ENCODE measurements around the gene PDE8A. TPM values are rescaled to one million over a fixed set of nuclear protein-coding genes. Genes with fewer than 3 reads are reported as not detected.

PDE8A gene
- total RNA-seq, 1 donor from 2014 or later, result 24.6 TPM

GRCh38 chr15:85151861-85152260 is 170.2 kb downstream of the PDE8A start:
- no peak overlapping the region for H3K4me3 ChIP-seq (ENCODE audit: low read depth, low read length)
- no peak for DNase-seq (ENCODE audit: low read depth)
- no peak for TF ChIP-seq CTCF (conservative IDR thresholded peaks at IDR 0.05; ENCODE audit: low read depth, low read length)

DNA sequence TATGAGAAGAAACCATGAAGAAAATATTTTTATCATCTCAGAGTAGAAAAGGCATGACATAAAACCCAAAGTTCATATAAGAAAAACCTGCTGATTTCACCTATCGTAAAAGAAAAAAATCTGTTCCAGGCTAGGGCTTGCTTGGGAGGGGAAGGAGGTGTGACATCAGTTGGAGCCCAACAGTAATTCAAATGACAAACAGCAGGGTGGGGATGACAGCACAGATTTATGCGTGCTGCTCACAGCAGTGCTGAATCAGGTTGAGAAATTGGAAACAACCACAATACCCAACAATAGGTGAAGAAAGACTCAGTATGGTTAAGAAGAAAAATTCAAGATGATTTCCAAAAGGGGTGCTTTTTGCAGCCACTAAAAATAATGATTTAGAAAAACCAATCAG is 172.4 kb downstream of the PDE8A start:
- H3K4me3 ChIP-seq (ENCODE audit: low read depth, low read length), result no peak overlapping the region
- no peak for TF ChIP-seq CTCF (conservative IDR thresholded peaks at IDR 0.05; ENCODE audit: low read depth, low read length)
- no peak for DNase-seq (ENCODE audit: low read depth)

DNA sequence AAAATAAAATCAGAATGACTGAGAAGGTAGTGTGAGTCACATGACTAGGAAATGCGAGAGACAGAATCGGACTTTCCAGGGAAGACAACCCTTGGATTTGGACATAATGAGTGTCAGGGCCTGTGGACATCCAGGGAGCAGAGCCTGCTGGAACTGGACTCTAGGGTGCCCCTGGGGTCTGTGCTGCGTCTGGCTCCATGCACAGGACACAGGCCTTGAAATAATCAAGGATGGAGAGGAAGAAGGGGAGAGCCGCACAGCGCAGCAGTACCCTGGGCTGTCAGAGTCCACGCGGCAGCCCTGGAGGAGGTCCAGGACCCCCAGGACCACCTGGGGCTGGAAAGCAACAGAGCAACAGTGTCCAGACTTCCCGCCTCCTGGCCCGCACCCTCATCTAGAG is 173.7 kb downstream of the PDE8A start:
- no peak for TF ChIP-seq CTCF (conservative IDR thresholded peaks at IDR 0.05; ENCODE audit: low read depth, low read length)
- no peak for DNase-seq (ENCODE audit: low read depth)
- no peak overlapping the region for H3K4me3 ChIP-seq (ENCODE audit: low read depth, low read length)

DNA sequence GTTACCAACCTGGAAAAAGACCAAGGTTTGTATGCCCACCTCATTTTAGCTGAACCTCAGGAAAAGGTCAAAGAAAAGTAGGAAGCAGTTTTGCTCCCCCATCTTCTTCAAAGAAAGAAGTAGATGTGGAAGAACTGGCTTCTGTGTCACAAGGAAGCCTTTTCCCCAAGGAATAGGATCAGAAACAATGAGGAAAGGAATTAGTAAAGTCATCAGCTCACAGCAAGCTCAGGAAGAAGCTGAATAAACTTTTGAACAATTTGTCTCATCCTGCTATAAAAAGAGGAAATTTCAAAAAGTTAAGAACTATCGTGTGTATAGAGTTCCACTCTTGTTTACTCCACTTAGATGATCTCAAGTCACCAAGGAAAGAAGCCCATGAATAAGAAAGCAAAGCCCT is 174.2 kb downstream of the PDE8A start:
- no peak for TF ChIP-seq CTCF (conservative IDR thresholded peaks at IDR 0.05; ENCODE audit: low read depth, low read length)
- no peak overlapping the region for H3K4me3 ChIP-seq (ENCODE audit: low read depth, low read length)
- DNase-seq (ENCODE audit: low read depth), result no peak

DNA sequence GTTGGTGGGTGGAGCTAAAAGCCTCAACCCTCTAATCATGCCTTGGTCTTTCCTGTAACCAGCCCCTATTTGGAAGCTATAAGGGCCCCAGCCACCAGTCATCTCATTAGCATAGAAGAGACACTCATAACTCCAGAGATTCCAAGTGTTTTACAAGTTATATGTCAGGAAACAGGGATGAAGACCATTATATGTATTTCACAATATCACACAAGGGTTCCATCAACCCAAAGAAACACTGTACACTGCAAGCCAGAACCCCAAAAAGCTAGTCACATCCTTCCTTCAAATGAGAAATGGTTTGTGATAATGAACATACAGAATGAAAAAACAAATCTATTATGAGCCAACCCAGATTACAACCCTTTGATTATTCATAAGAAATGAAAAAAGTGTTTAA is 175.7 kb downstream of the PDE8A start:
- no peak for TF ChIP-seq CTCF (conservative IDR thresholded peaks at IDR 0.05; ENCODE audit: low read depth, low read length)
- no peak overlapping the region for H3K4me3 ChIP-seq (ENCODE audit: low read depth, low read length)
- DNase-seq (ENCODE audit: low read depth), result no peak

GRCh38 chr15:85162237-85162636 is 180.6 kb downstream of the PDE8A start:
- H3K4me3 ChIP-seq (ENCODE audit: low read depth, low read length), result no peak overlapping the region
- TF ChIP-seq CTCF (conservative IDR thresholded peaks at IDR 0.05; ENCODE audit: low read depth, low read length), result no peak
- no peak for DNase-seq (ENCODE audit: low read depth)

DNA sequence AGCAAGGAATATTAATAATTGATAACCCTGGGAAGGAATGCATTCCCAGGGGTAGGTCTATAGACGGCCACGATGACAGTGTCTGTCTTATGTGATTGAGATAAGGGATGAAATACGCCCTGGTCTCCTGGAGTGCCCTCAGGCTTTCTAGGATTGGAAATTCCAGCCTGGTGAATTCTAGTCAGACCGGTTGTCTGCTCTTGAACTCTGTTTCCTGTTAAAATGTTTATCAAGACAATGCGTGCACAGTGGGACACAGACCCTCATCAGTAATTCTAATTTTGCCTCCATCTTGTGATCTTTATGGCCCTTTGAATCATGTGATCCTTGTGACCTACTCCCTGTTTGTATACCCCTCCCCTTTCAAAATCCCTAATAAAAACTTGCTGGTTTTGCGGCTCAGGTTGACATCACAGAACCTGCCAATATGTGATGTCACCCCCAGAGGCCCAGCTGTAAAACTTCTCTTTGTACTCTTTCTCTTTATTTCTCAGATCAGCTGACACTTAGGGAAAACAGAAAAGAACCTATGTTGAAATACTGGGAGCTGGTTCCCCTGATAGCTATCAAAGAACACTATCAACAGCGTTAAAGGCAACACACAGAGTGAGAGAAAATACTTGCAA is 183.3 kb downstream of the PDE8A start:
- no peak for TF ChIP-seq CTCF (conservative IDR thresholded peaks at IDR 0.05; ENCODE audit: low read depth, low read length)
- DNase-seq (ENCODE audit: low read depth), result no peak
- no peak overlapping the region for H3K4me3 ChIP-seq (ENCODE audit: low read depth, low read length)
